Adrenal gland (tissue), 12 donors: ENCODE data around the gene CPNE4. TPM values are rescaled to one million over a fixed set of nuclear protein-coding genes. Genes with fewer than 3 reads are reported as not detected.

Experiments
- DNase-seq, 7 donors: peaks; one replicate each; pipeline ENCODE4 v3.0.0-alpha.2; 2019 to 2020
- H3K27ac ChIP-seq, 5 donors: fragments of 200-600 bp; sonication (generic) in 4 of 5; 1 replicate in 3 of 5; 2 replicates in 2 of 5; pipeline versions ENCODE4 v1.5.1 to v1.8.0; 2016 to 2020; ENCODE audit warnings: mild to moderate bottlenecking in 1 of 5
- H3K27me3 ChIP-seq: fragments of 200-600 bp; 2 replicates; pipeline ENCODE4 v1.8.0; 2021
- H3K36me3 ChIP-seq, 2 donors: fragments of 200-600 bp; replicated peaks in 1 of 2; 1 replicate in 1 of 2; 2 replicates in 1 of 2; pipeline versions ENCODE4 v1.5.1 to v1.8.0; 2018 to 2022
- H3K4me1 ChIP-seq, 2 donors: fragments of 200-600 bp; replicated peaks in 1 of 2; 1 replicate in 1 of 2; 2 replicates in 1 of 2; pipeline versions ENCODE4 v1.5.1 to v1.8.0; 2018 to 2021
- H3K4me3 ChIP-seq, 4 donors: fragments of 200-600 bp; sonication (generic) in 3 of 4; one replicate each; pipeline ENCODE4 v1.5.1; 2016 to 2018
- H3K9me3 ChIP-seq, 3 donors: fragments of 200-600 bp; sonication (generic) in 1 of 3; replicated peaks in 1 of 3; 1 replicate in 2 of 3; 2 replicates in 1 of 3; pipeline versions ENCODE4 v1.5.1 to v1.8.0; 2016 to 2021
- CTCF ChIP-seq, 6 experiments: fragments of 450-650 bp in 4 of 6; fragments of 200-600 bp in 2 of 6; sonication (generic) in 1 of 6; IDR thresholded peaks; 1 replicate in 5 of 6; 2 replicates in 1 of 6; pipeline versions ENCODE4 v1.5.1 to v1.8.0; 2016 to 2021; ENCODE audit warnings: antibody characterized with exemption in 6 of 6, mild to moderate bottlenecking in 2 of 6, moderate library complexity in 1 of 6
- POLR2A ChIP-seq, 2 donors: fragments of 450-650 bp; IDR thresholded peaks; one replicate each; pipeline ENCODE4 v1.6.1; 2017; ENCODE audit warnings: antibody characterized with exemption in 2 of 2, mild to moderate bottlenecking in 2 of 2, moderate library complexity in 1 of 2
- WGBS, 4 donors: extraction: QIAGEN DNeasy Blood & Tissue Kit in 2 of 4; methylation state at CpG; one replicate each; pipeline versions ENCODE4 v1.1.5 to v1.1.7; 2013 to 2017; 5-methylcytosine and 5-hydroxymethylcytosine counted together
- intact Hi-C, 2 donors: fragments of 100-400 bp; cut with DNase I; formaldehyde crosslinking; loops; one replicate each; pipeline versions ENCODE4 v1.14.1 to v1.15.0; 2022 to 2023
- polyA plus RNA-seq, 3 donors: library from polyadenylated mRNA; stranded (reverse); fragments of 200-250 nt in 2 of 3; fragments of 350-450 nt in 1 of 3; fragmentation: Illumina TruSeq in 1 of 3; extraction: RNeasy Lipid Tissue Mini Kit (QIAGEN cat#74804) in 1 of 3; gene quantifications; one replicate each; pipeline ENCODE4 v1.2.3, GENCODE V29; 2013 to 2014
- total RNA-seq, 9 donors: library from RNA; depleted of rRNA in 4 of 9; stranded (reverse); fragments of >200 nt in 4 of 9; fragments of 120-200 nt in 1 of 9; fragmentation: NEBNext Ultra II Directional in 1 of 9; extraction: Animal tissue kit (Norgen Biotek cat#: 25700) in 1 of 9; gene quantifications; one replicate each; pipeline versions ENCODE4 v1.1.0 to v1.2.4, GENCODE V29; 2013 to 2023
- donor health status: healthy with polysubstance abuse.
- donor health status: Bipolar disorder and iron deficiency.
- donor health status: DM: yes; HTN: yes; CAD: no.
- donor health status: DM: no; HTN: no; CAD: no.
- donor health status: DM: no; HTN: no; CAD: no.
- donor health status: DM: yes; HTN: yes; CAD: no.

Gene CPNE4
- total and polyA plus RNA-seq, 12 donors, result 0.11 to 7.5 (median 0.59) TPM

- H3K9me3 ChIP-seq, result no peaks in the 10 kb centered on the region
- no peaks in the 10 kb centered on the region for H3K27me3 ChIP-seq
- WGBS, 4 donors, result 81 to 95% (median 86%) methylated on average over 1 of the region's 1 CpG
- DNase-seq, result no peak
- H3K4me1 ChIP-seq, result peaks cover 10% of the 10 kb centered on the region in 2 donors
- no peak overlapping the region for H3K27ac ChIP-seq
- intact Hi-C loops, result no loop called here
- H3K4me3 ChIP-seq, result no peak overlapping the region
- no peak for TF ChIP-seq CTCF (IDR thresholded peaks at IDR 0.05)
- no peak for TF ChIP-seq POLR2A (IDR thresholded peaks at IDR 0.05)
- no peaks in the 10 kb centered on the region for H3K36me3 ChIP-seq
These were observed 487.2 kb downstream of the CPNE4 start for GRCh38 chr3:131547585-131547984.

GRCh38 chr3:131546441-131546840 lies 488.4 kb downstream of the CPNE4 start:
- intact Hi-C loops, result no loop called here
- Histone ChIP-seq H3K27ac (no peak overlapping the region), H3K27me3 (no peaks in the 10 kb centered on the region), H3K36me3 (no peaks in the 10 kb centered on the region), H3K4me1 (peaks cover 7 to 10% of the 10 kb centered on the region in 2 donors), H3K4me3 (no peak overlapping the region), H3K9me3 (no peaks in the 10 kb centered on the region)
- TF ChIP-seq POLR2A (IDR thresholded peaks at IDR 0.05), result no peak
- TF ChIP-seq CTCF (IDR thresholded peaks at IDR 0.05), result no peak
- DNase-seq, result no peak

- DNase-seq, result no peak
- Histone ChIP-seq H3K36me3 (no peaks in the 10 kb centered on the region), H3K27me3 (no peaks in the 10 kb centered on the region), H3K4me1 (peaks cover 7 to 10% of the 10 kb centered on the region in 2 donors), H3K9me3 (no peaks in the 10 kb centered on the region), H3K27ac (peak overlapping the region in 2 of 5 donors; percentile 39 to 45), H3K4me3 (no peak overlapping the region)
- TF ChIP-seq POLR2A (IDR thresholded peaks at IDR 0.05) (no peak), CTCF (IDR thresholded peaks at IDR 0.05) (no peak)
- intact Hi-C loops, result no loop called here
- WGBS, 4 donors, result 89 to 100% (median 93%) methylated on average over 2 of the region's 2 CpGs
These were observed 490.3 kb downstream of the CPNE4 start for GRCh38 chr3:131544557-131544956.

- peak overlapping the region in 1 of 5 donors; percentile 45 for H3K27ac ChIP-seq
- intact Hi-C loops, result no loop called here
- peaks cover 7 to 10% of the 10 kb centered on the region in 2 donors for H3K4me1 ChIP-seq
- no peaks in the 10 kb centered on the region for H3K36me3 ChIP-seq
- peak; percentile 88 to 96 (median 92) for DNase-seq
- peak in 2 of 6 experiments; percentile 19 to 26 for TF ChIP-seq CTCF (IDR thresholded peaks at IDR 0.05)
- TF ChIP-seq POLR2A (IDR thresholded peaks at IDR 0.05), result no peak
- H3K9me3 ChIP-seq, result no peaks in the 10 kb centered on the region
- no peak overlapping the region for H3K4me3 ChIP-seq
- H3K27me3 ChIP-seq, result no peaks in the 10 kb centered on the region
These were observed 491.1 kb downstream of the CPNE4 start for GRCh38 chr3:131543714-131544113.
